ENCODE data around the gene CASP9.
"Not testable (repeated sequence)": the region's sequence is repeated elsewhere in the genome, so short reads cannot be mapped to it uniquely, and the experiment has no call there.

Gene CASP9

DNA sequence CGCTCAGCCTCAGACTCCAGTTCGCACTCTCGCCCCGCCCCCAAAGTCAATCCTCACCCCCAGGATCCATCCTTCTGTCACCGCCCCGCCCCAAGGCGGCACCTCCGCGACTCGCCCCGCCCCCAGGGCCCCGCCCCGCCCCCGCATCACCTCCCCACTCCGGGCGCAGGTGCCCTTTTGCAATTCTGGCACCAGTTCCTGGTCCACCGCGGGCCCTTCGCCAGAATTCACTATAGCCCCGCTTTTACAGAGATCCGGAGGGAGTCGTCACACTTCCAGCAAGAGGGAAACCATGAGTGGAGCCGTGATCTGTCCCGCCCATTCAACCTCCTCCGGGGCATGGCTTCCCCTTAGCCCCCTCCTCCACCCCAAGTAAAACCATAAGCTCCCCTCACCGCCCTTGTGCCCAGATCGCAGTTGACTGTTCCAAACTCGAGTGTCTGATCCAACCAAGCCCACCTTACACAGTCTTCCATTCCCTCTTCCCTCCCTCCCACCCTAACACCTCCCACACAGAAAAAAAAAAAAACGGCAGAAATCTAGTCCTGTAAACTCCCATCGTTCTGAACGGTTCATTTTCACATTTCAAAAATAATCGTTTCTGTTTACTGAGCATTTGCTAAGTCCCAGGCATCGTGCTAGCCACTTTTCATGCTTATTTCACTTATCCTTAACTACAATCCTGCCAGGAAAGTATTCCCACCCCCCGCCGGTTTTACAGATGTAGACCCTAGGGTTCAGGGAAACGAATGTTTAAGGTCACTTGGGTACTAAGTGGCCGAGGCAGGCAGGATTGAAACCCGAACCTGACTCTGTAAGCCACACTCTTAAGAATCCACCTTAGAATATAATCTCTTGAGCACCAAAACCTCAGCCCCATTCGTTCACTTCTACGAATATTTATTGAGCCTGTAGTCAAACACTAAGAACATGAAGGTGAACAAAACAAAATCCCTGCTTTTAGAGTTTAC lies 1.3 kb upstream of the CASP9 start:
- DNase-seq, result peak; percentile 9 to 99

DNA sequence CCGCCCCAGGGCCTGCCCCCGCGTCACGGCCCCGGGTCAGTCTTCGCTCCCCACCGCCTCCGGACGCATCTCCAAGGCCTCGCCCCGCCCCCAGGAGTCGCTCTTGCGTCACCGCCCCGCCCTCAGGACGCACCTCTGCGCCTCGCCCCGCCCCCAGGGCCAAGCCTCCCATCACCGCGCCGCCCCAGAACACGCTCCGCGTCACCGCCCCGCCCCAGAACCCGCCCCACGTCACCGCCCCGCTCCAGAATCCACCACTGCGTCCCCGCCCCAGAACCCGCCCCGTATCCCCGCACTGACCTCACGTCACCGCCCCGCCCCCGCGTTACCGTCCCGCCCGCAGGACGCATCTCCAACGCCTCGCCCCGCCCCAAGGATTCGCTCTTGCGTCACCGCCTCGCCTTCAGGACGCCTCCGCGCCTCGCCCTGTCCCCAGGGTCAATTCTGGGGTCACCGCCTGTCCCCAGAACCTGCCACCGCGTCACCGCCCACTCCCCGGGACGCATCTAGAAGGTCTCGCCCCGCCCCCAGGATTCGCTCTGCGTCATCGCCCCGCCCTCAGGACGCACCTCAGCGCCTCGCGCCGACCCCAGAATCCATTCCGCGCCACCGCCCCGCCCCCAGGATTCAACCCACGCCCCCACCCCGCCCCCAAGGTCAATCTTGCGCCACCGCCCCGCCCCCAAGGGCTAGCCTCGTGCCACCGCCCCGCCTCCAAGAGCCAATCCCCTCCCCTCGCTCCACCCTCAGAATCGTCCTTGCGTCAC lies 451 bp upstream of the CASP9 start:
- peak; percentile 98 to 99 for DNase-seq

DNA sequence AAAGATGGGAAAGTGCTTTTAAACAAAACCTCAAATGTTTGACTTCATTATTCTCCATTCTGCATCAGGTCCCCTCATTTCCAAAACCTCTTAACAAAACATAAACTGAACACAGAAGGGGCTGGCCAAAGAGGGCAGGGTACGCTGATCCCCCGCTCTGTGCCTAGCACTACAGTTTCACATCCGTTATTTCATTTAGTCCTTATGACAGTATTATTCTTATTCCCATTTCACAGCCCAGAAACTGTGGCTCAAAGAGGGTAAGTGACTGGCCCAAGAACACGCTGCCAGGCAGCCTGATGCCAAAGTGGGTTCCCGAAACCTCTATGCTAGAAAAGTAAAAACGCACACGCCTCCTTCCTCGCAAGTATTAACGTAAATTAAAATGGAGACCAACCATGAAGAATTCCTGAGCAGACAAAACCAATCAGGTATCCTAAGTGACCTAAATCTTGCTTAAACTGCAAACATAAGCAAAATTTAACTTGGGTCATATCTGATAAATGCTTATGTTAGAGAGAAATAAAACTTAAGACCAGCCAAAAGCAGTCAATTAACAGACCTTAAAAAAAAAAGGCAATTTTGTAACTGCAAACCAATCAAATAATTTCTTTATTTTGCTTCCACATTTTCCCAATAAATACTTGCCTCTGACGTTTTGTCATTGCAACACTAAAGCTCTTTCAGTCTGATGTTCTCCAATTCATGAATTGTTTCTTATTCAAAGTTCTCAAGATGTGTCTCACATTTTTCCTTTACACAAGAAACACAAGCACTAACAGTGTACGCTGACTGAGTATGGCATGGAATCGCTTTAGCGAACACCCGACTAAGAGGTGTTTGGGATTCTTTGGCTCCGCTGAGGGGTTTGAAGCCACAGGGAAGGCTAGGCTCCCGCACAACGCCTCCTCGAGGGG lies 653 bp downstream of the CASP9 start:
- DNase-seq, result no peak

GRCh38 chr1:15522551-15522950 lies 1.5 kb downstream of the CASP9 start:
- DNase-seq, result no peak

- peak in 1 of 2 donors; percentile 14 for DNase-seq
Measured at GRCh38 chr1:15521206-15521906, 2.7 kb downstream of the CASP9 start.

DNA sequence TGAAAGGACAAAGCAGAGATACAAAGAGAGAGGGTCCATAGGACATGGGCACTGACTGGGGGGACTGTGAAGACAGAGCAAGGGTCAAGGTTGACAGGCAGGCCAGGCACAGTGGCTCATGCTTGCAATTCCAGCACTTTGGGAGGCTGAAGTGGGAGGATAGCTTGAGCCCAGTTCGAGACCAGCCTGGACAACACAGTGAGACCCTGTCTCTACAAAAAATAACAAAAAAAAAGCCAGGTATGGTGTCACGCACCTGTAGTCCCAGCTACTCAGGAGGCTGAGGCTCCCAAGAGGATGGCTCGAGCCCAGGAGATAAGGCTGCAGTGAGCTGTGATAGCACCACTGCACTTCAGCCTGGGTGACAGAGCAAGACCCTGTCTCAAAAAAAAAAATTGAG lies 4.4 kb downstream of the CASP9 start:
- DNase-seq, result no peak

DNA sequence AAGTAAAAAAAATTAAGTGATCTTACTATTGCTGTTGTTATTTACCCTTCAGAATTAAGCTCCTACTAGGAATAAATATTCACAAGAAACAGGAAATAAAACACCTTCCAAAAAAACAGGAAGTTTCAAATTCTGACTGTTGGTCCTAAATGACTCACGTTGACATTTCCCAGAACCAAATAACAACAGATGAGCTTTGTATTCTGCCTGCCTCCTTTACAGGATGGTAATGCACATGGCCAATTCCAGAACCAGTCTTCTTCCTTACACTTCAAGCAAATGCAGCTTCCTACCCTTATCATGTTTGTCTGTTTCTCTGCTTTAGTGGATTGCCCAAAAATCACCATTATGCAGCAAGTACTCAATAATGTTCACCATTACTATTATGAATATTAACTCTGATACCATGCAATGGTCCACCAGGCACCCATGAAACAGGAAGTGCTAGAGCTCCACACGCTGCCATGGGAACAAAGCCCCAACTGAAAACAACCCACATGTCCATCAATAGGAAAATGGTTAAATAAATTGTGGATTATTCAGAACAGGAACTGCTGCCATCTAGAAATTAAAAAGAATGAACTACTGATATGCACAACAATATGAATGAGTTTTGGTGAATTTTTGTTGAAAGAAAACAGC lies 8.9 kb downstream of the CASP9 start:
- no peak for DNase-seq

DNA sequence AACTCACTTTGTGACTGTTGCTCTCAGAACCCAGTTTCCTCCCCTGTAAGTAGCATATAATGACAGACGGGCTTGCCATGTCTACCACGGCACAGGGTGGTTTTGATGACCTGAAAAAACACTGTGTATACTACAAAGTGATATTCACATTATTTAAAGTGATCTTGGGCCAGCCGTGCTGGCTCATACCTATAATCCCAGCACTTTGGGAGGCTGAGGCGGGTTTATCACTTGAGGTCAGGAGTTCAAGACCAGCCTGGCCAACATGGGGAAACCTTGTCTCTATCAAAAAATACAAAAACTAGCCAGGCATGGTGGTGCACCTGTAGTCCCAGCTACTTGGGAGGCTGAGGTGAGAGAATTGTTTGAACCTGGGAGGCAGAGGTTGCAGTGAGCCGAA lies 9.5 kb downstream of the CASP9 start:
- DNase-seq, result not testable (repeated sequence)

GRCh38 chr1:15513919-15514318 lies 10.1 kb downstream of the CASP9 start:
- no peak for DNase-seq

DNA sequence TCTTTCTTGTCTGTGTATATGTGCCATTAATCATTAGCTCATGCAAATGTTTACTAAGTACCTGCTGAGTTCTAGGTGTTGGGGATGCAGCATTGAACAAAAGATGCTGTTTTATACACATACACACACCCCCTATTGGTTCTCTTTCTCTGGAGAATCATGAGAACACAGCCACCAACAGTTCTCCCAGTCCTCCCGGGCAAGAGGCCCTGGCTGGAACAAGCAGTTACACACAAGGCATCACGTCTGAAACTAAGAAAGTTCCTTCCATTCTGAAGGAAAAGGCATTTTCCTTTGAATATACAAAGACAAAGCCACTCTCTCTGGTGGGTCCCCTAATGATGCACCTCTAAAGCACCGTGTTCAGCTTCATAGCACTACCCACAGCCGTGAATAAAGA lies 10.8 kb downstream of the CASP9 start:
- no peak for DNase-seq

DNA sequence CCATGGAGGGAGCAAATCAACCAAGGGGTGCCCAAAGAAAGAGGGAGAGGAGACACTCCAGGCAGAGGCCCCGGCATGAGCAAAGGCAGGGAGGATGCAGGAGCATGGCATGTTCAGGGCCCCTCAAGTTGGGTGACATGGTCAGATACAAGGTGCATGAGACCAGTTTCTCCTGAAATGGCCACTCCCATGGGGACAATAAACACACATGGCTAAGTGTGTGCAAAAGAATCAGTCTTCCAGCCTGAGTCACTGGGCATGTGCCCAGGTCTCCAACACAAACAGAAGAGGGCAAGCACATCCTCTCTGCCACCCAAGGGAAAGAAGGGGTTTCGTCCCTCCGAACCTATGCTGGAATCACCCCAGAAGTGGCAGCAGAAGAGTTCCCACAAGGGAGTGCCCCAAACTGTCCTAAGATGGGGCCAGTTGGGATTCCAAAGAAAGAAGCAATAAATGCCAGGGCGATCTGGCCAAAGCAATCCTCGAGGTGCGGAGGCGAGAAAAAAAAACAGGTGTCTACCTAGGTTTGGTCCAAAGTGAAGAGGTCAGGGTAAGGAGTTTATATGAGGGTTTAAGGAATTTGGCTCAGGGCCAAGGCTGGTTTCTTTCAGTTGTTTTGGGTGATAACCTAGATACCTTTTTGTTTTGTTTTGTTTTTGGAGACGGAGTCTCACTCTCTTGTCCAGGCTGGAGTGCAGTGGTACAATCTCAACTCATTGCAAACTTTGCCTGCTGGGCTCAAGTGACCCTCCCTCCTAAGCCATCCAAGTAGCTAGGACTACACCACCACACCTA lies 13.2 kb downstream of the CASP9 start:
- DNase-seq, result no peak

GRCh38 chr1:15509586-15509985 lies 14.4 kb downstream of the CASP9 start:
- no peak for DNase-seq

DNA sequence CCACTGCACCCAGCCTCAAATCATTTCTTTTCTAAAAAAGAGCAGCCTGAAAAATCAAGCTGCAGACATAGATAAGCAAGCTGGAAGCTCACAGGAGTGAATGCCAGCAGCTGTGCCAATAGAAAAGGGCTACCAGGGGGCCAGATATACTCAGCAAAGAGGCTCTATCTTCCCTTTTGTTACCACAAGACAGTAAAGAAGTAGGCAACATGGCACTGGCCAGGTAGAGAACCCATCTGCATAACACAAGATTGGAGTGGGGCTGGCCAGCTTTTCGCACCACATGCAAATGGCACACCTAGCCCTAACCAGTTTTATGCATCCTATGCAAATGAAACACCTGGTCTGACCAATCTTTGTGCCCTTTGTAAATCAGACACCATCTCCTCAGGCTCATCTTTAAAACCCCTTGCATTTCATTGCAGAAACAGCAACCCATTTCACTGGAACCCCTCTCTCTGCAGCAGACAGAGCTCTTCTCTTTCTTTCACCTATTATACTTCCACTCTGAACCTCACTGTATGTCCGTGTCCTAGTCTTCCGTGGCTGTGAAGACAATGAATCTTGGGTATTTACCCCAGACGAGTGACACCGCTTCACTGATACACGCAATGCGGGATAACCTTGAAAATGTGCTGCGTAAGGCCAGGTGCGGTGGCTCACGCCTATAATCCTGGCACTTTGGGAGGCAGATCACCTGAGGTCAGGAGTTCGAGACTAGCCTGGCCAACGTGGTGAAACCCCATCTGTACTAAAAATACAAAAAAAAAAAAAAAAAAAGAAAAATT lies 15.1 kb downstream of the CASP9 start:
- no peak for DNase-seq

- DNase-seq, result no peak
Measured at GRCh38 chr1:15507278-15507677, 16.7 kb downstream of the CASP9 start.

GRCh38 chr1:15506831-15507230 lies 17.2 kb downstream of the CASP9 start:
- DNase-seq, result no peak

- DNase-seq, result no peak
Measured at GRCh38 chr1:15504436-15504835, 19.6 kb downstream of the CASP9 start.

GRCh38 chr1:15501208-15502032 lies 22.6 kb downstream of the CASP9 start:
- peak; percentile 39 to 49 for DNase-seq

DNA sequence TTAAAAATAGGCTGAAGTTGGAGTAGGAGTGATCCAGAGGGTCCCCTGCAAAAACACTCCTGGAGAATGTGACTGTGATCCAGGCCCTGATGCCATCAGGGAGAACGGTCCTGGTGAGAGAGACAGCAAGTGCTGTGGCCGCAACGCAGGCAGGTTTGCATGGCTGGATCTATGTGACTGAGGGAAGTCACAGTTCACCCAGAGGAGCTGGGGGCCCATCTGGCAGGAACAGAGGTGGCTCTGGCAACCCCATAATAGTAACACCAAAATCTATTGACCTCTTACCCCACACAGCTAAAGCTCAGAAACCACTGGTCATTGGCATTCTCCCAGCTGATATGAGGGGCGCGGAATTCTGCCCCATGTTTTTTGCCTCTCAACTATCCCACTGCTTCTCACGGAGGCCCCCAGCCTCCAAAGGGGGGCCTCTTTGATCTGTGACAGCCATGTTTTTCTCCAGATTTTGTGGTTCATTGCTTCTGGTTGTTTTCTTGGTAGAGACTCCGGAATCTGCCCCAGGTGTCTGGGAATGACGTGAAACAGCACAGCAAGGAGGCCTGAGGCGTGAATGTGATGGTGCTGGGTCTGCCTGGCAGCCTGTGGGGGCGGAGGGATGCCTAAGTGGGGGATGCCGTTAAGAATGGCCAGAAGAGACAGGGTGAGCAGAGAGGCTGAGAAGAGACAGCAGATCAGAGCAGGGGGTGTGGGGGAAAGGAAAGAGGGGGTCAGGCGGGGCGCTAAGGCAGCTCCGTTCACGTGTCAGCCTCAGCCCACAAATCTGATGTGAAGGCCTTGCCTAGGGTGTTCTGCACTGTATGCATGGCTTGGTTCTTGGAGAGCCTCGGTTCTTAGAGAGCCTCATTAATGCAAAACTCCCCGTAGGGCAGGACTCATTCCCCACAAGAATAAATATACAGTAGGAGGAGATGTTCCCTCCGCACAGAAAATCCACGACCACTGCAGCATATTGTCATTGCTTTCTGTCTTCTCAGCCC lies 23.5 kb downstream of the CASP9 start:
- no peak for DNase-seq
